ENCODE measurements around the gene JDP2.

JDP2 gene

DNA sequence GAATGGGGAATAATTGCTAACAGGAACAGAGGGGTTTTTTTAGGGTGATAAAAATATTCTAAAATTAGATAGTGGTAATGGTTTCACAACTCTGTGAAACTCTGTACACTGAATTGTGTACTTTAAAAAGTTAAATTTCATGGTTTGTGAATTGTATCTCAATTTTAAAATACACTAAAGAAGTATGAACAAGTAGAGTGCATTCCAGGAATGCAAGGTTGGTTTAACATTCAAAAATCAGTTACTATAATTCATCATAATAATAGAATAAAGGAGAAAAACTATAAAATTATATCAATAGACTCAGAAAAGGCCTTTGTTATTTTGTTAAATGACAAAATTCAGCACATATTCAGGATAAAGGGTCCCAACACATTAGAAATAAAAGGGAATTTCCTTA, 83.4 kb downstream of the JDP2 start:
- Histone ChIP-seq H3K9me3 (ENCODE audit: low read length) (no peaks in the 10 kb centered on the region), H3K4me1 (ENCODE audit: insufficient read depth, low read length) (no peaks in the 10 kb centered on the region), H3K27ac (ENCODE audit: low read depth, low read length) (no peak overlapping the region), H3K36me3 (ENCODE audit: insufficient read depth, low read length) (no peaks in the 10 kb centered on the region), H3K27me3 (ENCODE audit: control insufficient read depth in 1 of 2, insufficient read depth in 2 of 2, low read length in 2 of 2) (no peaks in the 10 kb centered on the region), H3K4me3 (ENCODE audit: low read depth in 1 of 2, low read length in 2 of 2) (no peak overlapping the region), H3K9ac (ENCODE audit: low read length) (no peak overlapping the region)

- Histone ChIP-seq H3K9ac (ENCODE audit: low read length) (no peak overlapping the region), H3K9me3 (ENCODE audit: low read length) (no peaks in the 10 kb centered on the region), H3K4me3 (ENCODE audit: low read depth in 1 of 2, low read length in 2 of 2) (no peak overlapping the region), H3K4me1 (ENCODE audit: insufficient read depth, low read length) (no peaks in the 10 kb centered on the region), H3K36me3 (ENCODE audit: insufficient read depth, low read length) (no peaks in the 10 kb centered on the region), H3K27ac (ENCODE audit: low read depth, low read length) (no peak overlapping the region), H3K27me3 (ENCODE audit: control insufficient read depth in 1 of 2, insufficient read depth in 2 of 2, low read length in 2 of 2) (no peaks in the 10 kb centered on the region)
Measured at GRCh38 chr14:75513911-75514672, 86.3 kb downstream of the JDP2 start.

DNA sequence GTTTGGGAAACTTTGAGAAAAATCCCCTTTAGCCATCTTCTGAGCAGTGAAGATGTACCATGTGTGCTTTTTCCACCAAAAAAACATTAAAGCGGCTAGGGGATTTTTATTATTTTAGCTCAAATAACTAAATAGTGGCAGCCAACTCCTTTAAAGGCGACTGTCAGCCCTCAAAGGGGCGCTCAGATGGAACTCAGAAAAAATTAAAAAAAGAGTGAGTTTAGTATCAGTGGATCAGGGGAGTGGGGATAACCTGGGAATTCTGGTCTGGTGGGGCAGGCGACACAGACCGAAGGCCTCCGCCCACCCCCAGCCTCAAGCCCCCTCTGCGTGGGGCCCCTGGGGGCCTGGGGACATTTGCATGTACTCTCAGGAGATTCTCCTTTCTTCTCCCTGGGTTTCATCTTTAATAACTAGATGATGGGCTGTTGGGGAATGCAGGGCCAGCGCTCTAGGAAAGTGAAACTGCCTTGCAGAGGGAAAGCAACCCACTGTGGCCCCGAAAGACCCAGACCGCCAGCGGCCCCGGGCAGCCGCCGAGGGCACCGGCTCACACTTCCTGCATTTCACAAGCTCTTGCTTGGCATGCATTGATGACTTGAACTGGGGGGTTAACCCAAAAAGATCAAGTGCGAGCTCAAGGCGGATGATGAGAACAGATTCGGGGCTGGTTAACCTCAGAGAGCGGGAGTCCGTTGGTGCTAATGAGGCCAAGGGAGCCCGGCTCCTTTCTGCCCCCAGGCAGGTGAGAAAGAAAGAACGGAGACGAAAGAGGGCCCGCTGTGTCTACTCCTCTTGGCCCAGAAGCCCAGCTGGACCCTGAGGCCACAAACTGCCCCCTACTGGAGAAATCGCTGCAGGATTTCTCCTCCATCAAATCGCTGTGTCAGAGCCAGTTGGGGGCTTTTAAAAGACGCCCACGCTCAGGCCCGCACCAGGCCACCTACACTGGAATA, 87.1 kb downstream of the JDP2 start:
- Histone ChIP-seq H3K9me3 (ENCODE audit: low read length) (no peaks in the 10 kb centered on the region), H3K4me3 (ENCODE audit: low read depth in 1 of 2, low read length in 2 of 2) (peak overlapping the region; percentile 30 to 46), H3K9ac (ENCODE audit: low read length) (no peak overlapping the region), H3K36me3 (ENCODE audit: insufficient read depth, low read length) (no peaks in the 10 kb centered on the region), H3K27ac (ENCODE audit: low read depth, low read length) (peak overlapping the region; percentile 28), H3K4me1 (ENCODE audit: insufficient read depth, low read length) (no peaks in the 10 kb centered on the region), H3K27me3 (ENCODE audit: control insufficient read depth in 1 of 2, insufficient read depth in 2 of 2, low read length in 2 of 2) (no peaks in the 10 kb centered on the region)

- no peaks in the 10 kb centered on the region for H3K36me3 ChIP-seq (ENCODE audit: insufficient read depth, low read length)
- no peaks in the 10 kb centered on the region for H3K9me3 ChIP-seq (ENCODE audit: low read length)
- H3K4me3 ChIP-seq (ENCODE audit: low read depth in 1 of 2, low read length in 2 of 2): peak overlapping the region; percentile 30 to 46
- no peaks in the 10 kb centered on the region for H3K4me1 ChIP-seq (ENCODE audit: insufficient read depth, low read length)
- no peak overlapping the region for H3K9ac ChIP-seq (ENCODE audit: low read length)
- H3K27ac ChIP-seq (ENCODE audit: low read depth, low read length): no peak overlapping the region
- no peaks in the 10 kb centered on the region for H3K27me3 ChIP-seq (ENCODE audit: control insufficient read depth in 1 of 2, insufficient read depth in 2 of 2, low read length in 2 of 2)
Measured at GRCh38 chr14:75515629-75515996, 87.8 kb downstream of the JDP2 start.

GRCh38 chr14:75518625-75519024, 90.8 kb downstream of the JDP2 start:
- Histone ChIP-seq H3K36me3 (ENCODE audit: insufficient read depth, low read length) (no peaks in the 10 kb centered on the region), H3K27me3 (ENCODE audit: control insufficient read depth in 1 of 2, insufficient read depth in 2 of 2, low read length in 2 of 2) (no peaks in the 10 kb centered on the region), H3K4me1 (ENCODE audit: insufficient read depth, low read length) (no peaks in the 10 kb centered on the region), H3K9ac (ENCODE audit: low read length) (no peak overlapping the region), H3K27ac (ENCODE audit: low read depth, low read length) (no peak overlapping the region), H3K9me3 (ENCODE audit: low read length) (no peaks in the 10 kb centered on the region), H3K4me3 (ENCODE audit: low read depth in 1 of 2, low read length in 2 of 2) (no peak overlapping the region)

GRCh38 chr14:75519394-75519793, 91.6 kb downstream of the JDP2 start:
- no peak overlapping the region for H3K27ac ChIP-seq (ENCODE audit: low read depth, low read length)
- no peaks in the 10 kb centered on the region for H3K36me3 ChIP-seq (ENCODE audit: insufficient read depth, low read length)
- H3K9ac ChIP-seq (ENCODE audit: low read length): no peak overlapping the region
- no peak overlapping the region for H3K4me3 ChIP-seq (ENCODE audit: low read depth in 1 of 2, low read length in 2 of 2)
- no peaks in the 10 kb centered on the region for H3K4me1 ChIP-seq (ENCODE audit: insufficient read depth, low read length)
- no peaks in the 10 kb centered on the region for H3K9me3 ChIP-seq (ENCODE audit: low read length)
- no peaks in the 10 kb centered on the region for H3K27me3 ChIP-seq (ENCODE audit: control insufficient read depth in 1 of 2, insufficient read depth in 2 of 2, low read length in 2 of 2)

- Histone ChIP-seq H3K27me3 (ENCODE audit: control insufficient read depth in 1 of 2, insufficient read depth in 2 of 2, low read length in 2 of 2) (no peaks in the 10 kb centered on the region), H3K36me3 (ENCODE audit: insufficient read depth, low read length) (no peaks in the 10 kb centered on the region)
Measured at GRCh38 chr14:75519826-75520728, 92.3 kb downstream of the JDP2 start.

DNA sequence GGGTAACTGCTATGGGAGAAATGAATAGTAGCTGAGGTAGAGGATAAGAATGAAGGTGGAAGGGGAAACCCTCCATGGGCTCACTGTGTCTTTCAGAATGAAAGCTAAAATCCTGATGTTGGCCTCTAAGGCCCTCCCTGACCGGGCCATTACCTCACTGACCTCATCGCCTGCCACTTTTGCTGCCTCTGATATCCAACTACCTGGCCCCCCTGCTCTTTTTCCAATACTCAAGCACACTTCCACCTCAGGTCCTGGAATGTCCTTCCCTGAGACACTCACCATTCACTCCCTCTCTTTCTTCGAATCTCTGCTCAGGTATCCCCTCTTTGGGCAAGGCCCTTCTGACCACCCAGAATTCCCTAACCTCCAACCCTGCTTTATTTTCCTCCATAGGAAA, 93.0 kb downstream of the JDP2 start:
- H3K27ac ChIP-seq (ENCODE audit: low read depth, low read length): no peak overlapping the region
- no peaks in the 10 kb centered on the region for H3K36me3 ChIP-seq (ENCODE audit: insufficient read depth, low read length)
- H3K4me3 ChIP-seq (ENCODE audit: low read depth in 1 of 2, low read length in 2 of 2): no peak overlapping the region
- H3K4me1 ChIP-seq (ENCODE audit: insufficient read depth, low read length): no peaks in the 10 kb centered on the region
- no peaks in the 10 kb centered on the region for H3K27me3 ChIP-seq (ENCODE audit: control insufficient read depth in 1 of 2, insufficient read depth in 2 of 2, low read length in 2 of 2)
- no peak overlapping the region for H3K9ac ChIP-seq (ENCODE audit: low read length)
- H3K9me3 ChIP-seq (ENCODE audit: low read length): no peaks in the 10 kb centered on the region

More at GRCh38 chr14:75519826-75520728, 92.3 kb downstream of the JDP2 start:
- Histone ChIP-seq H3K4me1 (ENCODE audit: insufficient read depth, low read length) (no peaks in the 10 kb centered on the region), H3K9ac (ENCODE audit: low read length) (no peak overlapping the region), H3K4me3 (ENCODE audit: low read depth in 1 of 2, low read length in 2 of 2) (no peak overlapping the region), H3K27ac (ENCODE audit: low read depth, low read length) (no peak overlapping the region), H3K9me3 (ENCODE audit: low read length) (no peaks in the 10 kb centered on the region)

DNA sequence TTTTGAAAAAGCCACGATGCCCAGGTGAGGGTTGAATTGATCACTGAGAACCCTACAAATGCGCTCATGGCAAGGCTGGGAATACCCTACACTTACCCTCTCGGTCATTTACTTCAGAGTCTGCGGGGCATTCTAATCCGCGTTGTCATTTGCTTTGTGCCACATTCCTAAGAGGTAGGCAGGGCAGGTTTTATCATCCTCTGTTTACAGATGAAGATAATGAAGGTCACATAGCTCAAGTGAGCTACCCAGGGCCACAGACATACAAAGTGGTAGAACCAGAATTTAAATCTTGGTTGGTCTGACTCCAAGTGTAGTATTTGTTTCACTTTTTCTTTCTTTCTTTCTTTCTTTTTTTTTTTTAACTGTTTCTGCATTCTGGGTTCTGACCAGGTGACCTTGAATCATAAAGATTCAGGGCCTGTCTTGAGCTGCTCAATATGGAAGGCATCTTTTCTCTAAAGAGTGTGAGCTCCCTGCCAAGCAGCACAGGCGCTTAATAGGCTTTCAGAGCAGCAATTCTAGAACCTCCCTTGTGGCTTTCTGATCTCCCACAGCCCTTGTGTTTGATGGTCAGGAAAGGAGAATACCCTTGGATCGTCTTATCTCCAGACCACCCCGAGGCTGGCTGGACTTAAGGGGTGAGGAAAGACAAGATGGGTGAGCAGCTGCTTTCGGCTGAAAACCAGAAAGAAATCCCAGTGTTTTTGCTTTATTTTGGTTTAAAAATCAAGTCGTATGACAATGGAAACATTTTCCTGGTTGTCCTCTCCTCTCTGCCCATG, 93.8 kb downstream of the JDP2 start:
- Histone ChIP-seq H3K9me3 (ENCODE audit: low read length) (no peaks in the 10 kb centered on the region), H3K9ac (ENCODE audit: low read length) (no peak overlapping the region), H3K4me1 (ENCODE audit: insufficient read depth, low read length) (no peaks in the 10 kb centered on the region), H3K36me3 (ENCODE audit: insufficient read depth, low read length) (no peaks in the 10 kb centered on the region), H3K27me3 (ENCODE audit: control insufficient read depth in 1 of 2, insufficient read depth in 2 of 2, low read length in 2 of 2) (no peaks in the 10 kb centered on the region), H3K4me3 (ENCODE audit: low read depth in 1 of 2, low read length in 2 of 2) (no peak overlapping the region), H3K27ac (ENCODE audit: low read depth, low read length) (no peak overlapping the region)

DNA sequence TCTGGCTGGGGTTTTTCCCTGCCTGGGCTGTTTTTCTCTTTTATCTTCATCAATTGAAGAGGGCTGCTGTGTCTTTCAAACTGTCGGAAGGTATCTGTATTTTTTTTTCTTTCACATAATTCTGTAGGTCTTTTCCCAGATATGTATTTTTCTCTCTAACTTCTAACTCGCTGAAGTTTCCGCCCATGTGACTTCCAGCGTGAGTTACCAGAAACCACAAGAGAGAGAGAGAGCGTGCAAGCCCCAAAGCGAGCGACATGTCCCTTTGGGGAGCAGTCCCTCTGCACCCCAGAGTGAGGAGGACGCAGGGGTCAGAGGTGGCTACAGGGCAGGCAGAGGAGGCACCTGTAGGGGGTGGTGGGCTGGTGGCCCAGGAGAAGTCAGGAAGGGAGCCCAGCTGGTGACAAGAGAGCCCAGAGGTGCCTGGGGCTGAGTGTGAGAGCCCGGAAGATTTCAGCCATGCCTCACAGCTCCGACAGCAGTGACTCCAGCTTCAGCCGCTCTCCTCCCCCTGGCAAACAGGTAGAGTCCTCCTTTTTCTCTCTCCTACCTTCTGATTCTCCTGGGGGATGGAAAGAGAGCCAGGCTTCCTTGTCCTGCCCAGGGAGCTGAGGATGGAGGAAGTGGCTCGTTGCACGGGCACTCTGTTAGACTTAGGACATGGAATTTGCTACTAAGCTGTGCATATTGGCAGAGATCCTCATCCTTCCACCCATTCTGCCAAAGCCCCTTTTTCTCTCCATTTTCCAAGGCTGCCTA, 94.6 kb downstream of the JDP2 start, which contains the start of gene BATF:
Gene BATF, plus strand, starts transcription at position 246 of the 759 bp plus-strand sequence. Its CDS starts 214 bp downstream, at position 460.
- Histone ChIP-seq H3K4me1 (ENCODE audit: insufficient read depth, low read length) (no peaks in the 10 kb centered on the region), H3K36me3 (ENCODE audit: insufficient read depth, low read length) (no peaks in the 10 kb centered on the region), H3K27me3 (ENCODE audit: control insufficient read depth in 1 of 2, insufficient read depth in 2 of 2, low read length in 2 of 2) (no peaks in the 10 kb centered on the region), H3K27ac (ENCODE audit: low read depth, low read length) (no peak within 1 kb of the TSS), H3K9me3 (ENCODE audit: low read length) (no peaks in the 10 kb centered on the region), H3K9ac (ENCODE audit: low read length) (no peak within 1 kb of the TSS), H3K4me3 (ENCODE audit: low read depth in 1 of 2, low read length in 2 of 2) (peak within 1 kb of the TSS in 1 of 2 donors; percentile 24)
